Measurements from ENCODE around the gene CASK. TPM values are rescaled to one million over a fixed set of nuclear protein-coding genes. Genes with fewer than 3 reads are reported as not detected.

CASK gene
- total RNA-seq, 1 donor from 2014 or later, result 13.4 TPM

DNA sequence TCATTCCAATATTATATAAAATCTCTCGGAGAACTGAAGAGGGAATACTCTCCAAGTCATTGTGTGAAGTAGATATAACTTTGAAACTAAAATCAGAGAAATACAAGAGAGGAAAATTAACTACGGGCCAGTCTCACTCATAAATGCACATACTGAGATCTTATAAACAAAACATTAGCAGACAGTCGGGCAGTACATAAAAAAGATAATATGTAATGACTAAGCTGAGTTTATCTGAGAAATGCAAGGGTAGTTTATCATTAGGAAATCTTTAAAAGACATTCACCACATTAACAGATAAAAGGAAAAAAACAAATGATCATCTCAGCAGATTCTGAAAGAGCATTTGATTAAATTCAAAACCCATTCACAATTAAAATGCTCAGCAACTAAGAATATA lies 359.5 kb downstream of the CASK start:
- peaks cover 8% of the 10 kb centered on the region for H3K4me1 ChIP-seq
- no peak overlapping the region for H3K27ac ChIP-seq (replicated peaks)
- H3K4me3 ChIP-seq, result no peak overlapping the region
- TF ChIP-seq, protein P1, sequence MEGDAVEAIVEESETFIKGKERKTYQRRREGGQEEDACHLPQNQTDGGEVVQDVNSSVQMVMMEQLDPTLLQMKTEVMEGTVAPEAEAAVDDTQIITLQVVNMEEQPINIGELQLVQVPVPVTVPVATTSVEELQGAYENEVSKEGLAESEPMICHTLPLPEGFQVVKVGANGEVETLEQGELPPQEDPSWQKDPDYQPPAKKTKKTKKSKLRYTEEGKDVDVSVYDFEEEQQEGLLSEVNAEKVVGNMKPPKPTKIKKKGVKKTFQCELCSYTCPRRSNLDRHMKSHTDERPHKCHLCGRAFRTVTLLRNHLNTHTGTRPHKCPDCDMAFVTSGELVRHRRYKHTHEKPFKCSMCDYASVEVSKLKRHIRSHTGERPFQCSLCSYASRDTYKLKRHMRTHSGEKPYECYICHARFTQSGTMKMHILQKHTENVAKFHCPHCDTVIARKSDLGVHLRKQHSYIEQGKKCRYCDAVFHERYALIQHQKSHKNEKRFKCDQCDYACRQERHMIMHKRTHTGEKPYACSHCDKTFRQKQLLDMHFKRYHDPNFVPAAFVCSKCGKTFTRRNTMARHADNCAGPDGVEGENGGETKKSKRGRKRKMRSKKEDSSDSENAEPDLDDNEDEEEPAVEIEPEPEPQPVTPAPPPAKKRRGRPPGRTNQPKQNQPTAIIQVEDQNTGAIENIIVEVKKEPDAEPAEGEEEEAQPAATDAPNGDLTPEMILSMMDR (IDR thresholded peaks at IDR 0.05; ENCODE audit: borderline replicate concordance), result no peak
- no peaks in the 10 kb centered on the region for H3K27me3 ChIP-seq (ENCODE audit: low read depth)
- peaks cover 6% of the 10 kb centered on the region for H3K36me3 ChIP-seq
- no peak for DNase-seq
- intact Hi-C loops (cut with micrococcal nuclease), result no loop called here
- H3K9me3 ChIP-seq (replicated peaks), result no peaks in the 10 kb centered on the region

GRCh38 chrX:41561045-41561444 lies 362.3 kb downstream of the CASK start:
- H3K4me3 ChIP-seq, result no peak overlapping the region
- TF ChIP-seq, protein P1 (IDR thresholded peaks at IDR 0.05; ENCODE audit: borderline replicate concordance), result no peak
- intact Hi-C loops (cut with micrococcal nuclease), result no loop called here
- no peak for DNase-seq
- H3K27ac ChIP-seq (replicated peaks), result no peak overlapping the region
- no peaks in the 10 kb centered on the region for H3K36me3 ChIP-seq
- H3K9me3 ChIP-seq (replicated peaks), result no peaks in the 10 kb centered on the region
- no peaks in the 10 kb centered on the region for H3K27me3 ChIP-seq (ENCODE audit: low read depth)
- H3K4me1 ChIP-seq, result peaks cover 8% of the 10 kb centered on the region

DNA sequence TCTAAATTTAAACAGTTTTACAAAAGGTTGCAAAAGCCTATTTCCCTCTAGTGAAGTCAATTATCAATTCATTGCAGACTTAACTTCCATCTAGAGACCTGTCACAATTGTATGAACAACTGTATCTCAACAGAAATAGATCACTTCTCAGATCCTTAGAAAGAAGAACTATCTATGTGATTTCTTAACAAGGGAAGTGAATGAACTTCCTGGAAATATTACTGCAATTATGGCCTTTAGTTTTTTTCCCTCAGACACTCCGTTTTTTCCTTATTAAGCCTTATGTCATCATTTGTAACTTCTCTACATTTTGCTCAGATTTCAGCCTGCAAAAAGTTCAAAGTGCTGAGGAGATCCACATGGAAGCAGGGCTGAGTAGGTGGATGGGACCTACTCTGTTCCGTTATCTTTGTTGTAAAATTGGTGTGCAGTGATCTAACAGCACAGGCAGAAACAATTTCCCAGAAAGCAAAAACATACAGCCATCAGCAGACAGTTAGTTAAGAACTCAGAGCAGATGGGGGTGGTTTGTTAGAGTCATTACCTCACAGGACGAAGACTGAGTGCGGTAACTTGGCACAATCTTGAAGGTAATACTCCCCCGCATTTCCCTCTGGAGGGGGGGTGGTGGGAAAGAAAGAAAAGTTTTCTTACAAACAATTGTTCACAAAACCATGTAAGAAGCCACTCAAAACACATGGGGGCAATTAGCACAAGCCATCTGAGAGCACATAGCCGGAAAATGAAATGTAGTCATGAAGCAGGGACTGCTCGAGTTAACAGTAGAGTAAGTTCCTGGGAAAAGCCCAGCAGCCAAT lies 363.9 kb downstream of the CASK start:
- Histone ChIP-seq H3K4me3 (no peak overlapping the region), H3K36me3 (no peaks in the 10 kb centered on the region), H3K27ac (replicated peaks) (peak overlapping the region; percentile 30), H3K9me3 (replicated peaks) (no peaks in the 10 kb centered on the region), H3K4me1 (peaks cover 8% of the 10 kb centered on the region), H3K27me3 (ENCODE audit: low read depth) (no peaks in the 10 kb centered on the region)
- TF ChIP-seq, protein P1 (IDR thresholded peaks at IDR 0.05; ENCODE audit: borderline replicate concordance), result no peak
- intact Hi-C loops (cut with micrococcal nuclease), result no loop called here
- no peak for DNase-seq

GRCh38 chrX:41558531-41558930 lies 364.8 kb downstream of the CASK start:
- intact Hi-C loops (cut with micrococcal nuclease), result no loop called here
- H3K9me3 ChIP-seq (replicated peaks), result no peaks in the 10 kb centered on the region
- H3K27me3 ChIP-seq (ENCODE audit: low read depth), result no peaks in the 10 kb centered on the region
- H3K27ac ChIP-seq (replicated peaks), result no peak overlapping the region
- peaks cover 8% of the 10 kb centered on the region for H3K4me1 ChIP-seq
- H3K4me3 ChIP-seq, result no peak overlapping the region
- no peaks in the 10 kb centered on the region for H3K36me3 ChIP-seq
- no peak for DNase-seq
- TF ChIP-seq, protein P1 (IDR thresholded peaks at IDR 0.05; ENCODE audit: borderline replicate concordance), result peak; percentile 48

DNA sequence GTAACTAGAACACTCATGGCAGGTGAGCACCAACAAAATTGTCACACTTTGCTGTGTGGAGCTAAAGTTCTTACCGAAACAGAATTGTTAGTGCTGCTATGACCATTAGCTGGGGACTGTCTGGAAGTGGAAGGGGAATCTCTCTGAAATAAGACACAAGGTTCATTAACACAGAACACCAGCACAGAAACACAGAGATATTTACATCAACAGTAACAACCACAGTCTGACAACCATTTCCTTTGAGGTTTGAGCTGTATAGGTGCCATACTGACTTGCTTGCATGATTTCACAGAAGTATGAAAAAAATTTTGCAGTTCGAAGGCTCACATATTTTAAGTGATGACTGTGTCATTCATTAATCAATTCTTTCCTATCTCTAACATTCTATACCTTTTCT lies 366.4 kb downstream of the CASK start:
- DNase-seq, result no peak
- TF ChIP-seq, protein P1 (IDR thresholded peaks at IDR 0.05; ENCODE audit: borderline replicate concordance), result no peak
- Histone ChIP-seq H3K36me3 (no peaks in the 10 kb centered on the region), H3K4me3 (no peak overlapping the region), H3K4me1 (peaks cover 8% of the 10 kb centered on the region), H3K9me3 (replicated peaks) (no peaks in the 10 kb centered on the region), H3K27me3 (ENCODE audit: low read depth) (no peaks in the 10 kb centered on the region), H3K27ac (replicated peaks) (no peak overlapping the region)
- intact Hi-C loops (cut with micrococcal nuclease), result no loop called here

All from left ventricle myocardium inferior (tissue), 1 donor.